ENCODE results near the gene DSG1. TPM values are rescaled to one million over a fixed set of nuclear protein-coding genes. Genes with fewer than 3 reads are reported as not detected.
"Not testable (repeated sequence)": the region's sequence is repeated elsewhere in the genome, so short reads cannot be mapped to it uniquely, and the experiment has no call there.

Gene DSG1
- total RNA-seq, 1 experiment from 2014 or later: not detected

GRCh38 chr18:31316974-31317373 is 986 bp upstream of the DSG1 start:
- no peak for DNase-seq (ENCODE audit: low read depth, low spot score)
- in situ Hi-C loops (cut with HindIII; ENCODE audit: low pct_unique_long_range_greater_than_20kb, low sequenced_read_pairs): no loop called here

- DNase-seq (ENCODE audit: low read depth, low spot score): no peak
- in situ Hi-C loops (cut with HindIII; ENCODE audit: low pct_unique_long_range_greater_than_20kb, low sequenced_read_pairs): no loop called here
These were observed 3.8 kb downstream of the DSG1 start for GRCh38 chr18:31321719-31322118.

- DNase-seq (ENCODE audit: low read depth, low spot score): no peak
- in situ Hi-C loops (cut with HindIII; ENCODE audit: low pct_unique_long_range_greater_than_20kb, low sequenced_read_pairs): no loop called here
These were observed 7.1 kb downstream of the DSG1 start for GRCh38 chr18:31325051-31325450.

GRCh38 chr18:31329787-31330438 is 12.0 kb downstream of the DSG1 start:
- in situ Hi-C loops (cut with HindIII; ENCODE audit: low pct_unique_long_range_greater_than_20kb, low sequenced_read_pairs): no loop called here

GRCh38 chr18:31343454-31343853 is 25.5 kb downstream of the DSG1 start:
- no peak for DNase-seq (ENCODE audit: low read depth, low spot score)
- in situ Hi-C loops (cut with HindIII; ENCODE audit: low pct_unique_long_range_greater_than_20kb, low sequenced_read_pairs): no loop called here

More at GRCh38 chr18:31329787-31330438, 12.0 kb downstream of the DSG1 start:
- DNase-seq (ENCODE audit: low read depth, low spot score): no peak

- in situ Hi-C loops (cut with HindIII; ENCODE audit: low pct_unique_long_range_greater_than_20kb, low sequenced_read_pairs); DNase-seq (ENCODE audit: low read depth, low spot score): not testable (repeated sequence)
These were observed 35.4 kb downstream of the DSG1 start for GRCh38 chr18:31353336-31353735.

GRCh38 chr18:31354990-31355389 is 37.0 kb downstream of the DSG1 start:
- in situ Hi-C loops (cut with HindIII; ENCODE audit: low pct_unique_long_range_greater_than_20kb, low sequenced_read_pairs): no loop called here
- DNase-seq (ENCODE audit: low read depth, low spot score): no peak

- no peak for DNase-seq (ENCODE audit: low read depth, low spot score)
These were observed 38.1 kb downstream of the DSG1 start for GRCh38 chr18:31356025-31356424.

GRCh38 chr18:31364190-31364589 is 46.2 kb downstream of the DSG1 start:
- no peak for DNase-seq (ENCODE audit: low read depth, low spot score)
- in situ Hi-C loops (cut with HindIII; ENCODE audit: low pct_unique_long_range_greater_than_20kb, low sequenced_read_pairs): no loop called here

More at GRCh38 chr18:31356025-31356424, 38.1 kb downstream of the DSG1 start:
- in situ Hi-C loops (cut with HindIII; ENCODE audit: low pct_unique_long_range_greater_than_20kb, low sequenced_read_pairs): no loop called here

GRCh38 chr18:31369478-31369877 is 51.5 kb downstream of the DSG1 start:
- DNase-seq (ENCODE audit: low read depth, low spot score): no peak
- in situ Hi-C loops (cut with HindIII; ENCODE audit: low pct_unique_long_range_greater_than_20kb, low sequenced_read_pairs): no loop called here

GRCh38 chr18:31371989-31372388 is 54.0 kb downstream of the DSG1 start:
- DNase-seq (ENCODE audit: low read depth, low spot score): no peak
- in situ Hi-C loops (cut with HindIII; ENCODE audit: low pct_unique_long_range_greater_than_20kb, low sequenced_read_pairs): no loop called here

GRCh38 chr18:31373641-31374040 is 55.7 kb downstream of the DSG1 start:
- in situ Hi-C loops (cut with HindIII; ENCODE audit: low pct_unique_long_range_greater_than_20kb, low sequenced_read_pairs): no loop called here
- no peak for DNase-seq (ENCODE audit: low read depth, low spot score)

- in situ Hi-C loops (cut with HindIII; ENCODE audit: low pct_unique_long_range_greater_than_20kb, low sequenced_read_pairs): no loop called here
- DNase-seq (ENCODE audit: low read depth, low spot score): no peak
These were observed 58.5 kb downstream of the DSG1 start, which contains the start of gene DSG4 for GRCh38 chr18:31376477-31376876. TSS of gene DSG4 (plus strand) at chr18:31376777. CDS start at chr18:31376912, 135 bp downstream.

GRCh38 chr18:31380912-31381311 is 63.0 kb downstream of the DSG1 start:
- no peak for DNase-seq (ENCODE audit: low read depth, low spot score)
- in situ Hi-C loops (cut with HindIII; ENCODE audit: low pct_unique_long_range_greater_than_20kb, low sequenced_read_pairs): no loop called here

GRCh38 chr18:31382107-31382506 is 64.1 kb downstream of the DSG1 start:
- in situ Hi-C loops (cut with HindIII; ENCODE audit: low pct_unique_long_range_greater_than_20kb, low sequenced_read_pairs): no loop called here
- no peak for DNase-seq (ENCODE audit: low read depth, low spot score)

- in situ Hi-C loops (cut with HindIII; ENCODE audit: low pct_unique_long_range_greater_than_20kb, low sequenced_read_pairs): no loop called here
- peak; percentile 6 for DNase-seq (ENCODE audit: low read depth, low spot score)
These were observed 68.8 kb downstream of the DSG1 start for GRCh38 chr18:31386741-31387140.

GRCh38 chr18:31393286-31393685 is 75.3 kb downstream of the DSG1 start:
- no peak for DNase-seq (ENCODE audit: low read depth, low spot score)
- in situ Hi-C loops (cut with HindIII; ENCODE audit: low pct_unique_long_range_greater_than_20kb, low sequenced_read_pairs): no loop called here

GRCh38 chr18:31396796-31397612 is 79.0 kb downstream of the DSG1 start:
- no peak for DNase-seq (ENCODE audit: low read depth, low spot score)
- in situ Hi-C loops (cut with HindIII; ENCODE audit: low pct_unique_long_range_greater_than_20kb, low sequenced_read_pairs): no loop called here

GRCh38 chr18:31398191-31398590 is 80.2 kb downstream of the DSG1 start:
- no peak for DNase-seq (ENCODE audit: low read depth, low spot score)
- in situ Hi-C loops (cut with HindIII; ENCODE audit: low pct_unique_long_range_greater_than_20kb, low sequenced_read_pairs): no loop called here

Measured in SK-MEL-5 (cell line).